Measurements from ENCODE around the gene EXOC2. TPM values are rescaled to one million over a fixed set of nuclear protein-coding genes. Genes with fewer than 3 reads are reported as not detected.

EXOC2 gene
- total and polyA plus RNA-seq, 8 donors: 2.5 to 10.3 (median 6.4) TPM

GRCh38 chr6:514396-514978 is 178.5 kb downstream of the EXOC2 start:
- ATAC-seq: no peak
- no peak overlapping the region for H3K4me3 ChIP-seq
- TF ChIP-seq, protein P1, sequence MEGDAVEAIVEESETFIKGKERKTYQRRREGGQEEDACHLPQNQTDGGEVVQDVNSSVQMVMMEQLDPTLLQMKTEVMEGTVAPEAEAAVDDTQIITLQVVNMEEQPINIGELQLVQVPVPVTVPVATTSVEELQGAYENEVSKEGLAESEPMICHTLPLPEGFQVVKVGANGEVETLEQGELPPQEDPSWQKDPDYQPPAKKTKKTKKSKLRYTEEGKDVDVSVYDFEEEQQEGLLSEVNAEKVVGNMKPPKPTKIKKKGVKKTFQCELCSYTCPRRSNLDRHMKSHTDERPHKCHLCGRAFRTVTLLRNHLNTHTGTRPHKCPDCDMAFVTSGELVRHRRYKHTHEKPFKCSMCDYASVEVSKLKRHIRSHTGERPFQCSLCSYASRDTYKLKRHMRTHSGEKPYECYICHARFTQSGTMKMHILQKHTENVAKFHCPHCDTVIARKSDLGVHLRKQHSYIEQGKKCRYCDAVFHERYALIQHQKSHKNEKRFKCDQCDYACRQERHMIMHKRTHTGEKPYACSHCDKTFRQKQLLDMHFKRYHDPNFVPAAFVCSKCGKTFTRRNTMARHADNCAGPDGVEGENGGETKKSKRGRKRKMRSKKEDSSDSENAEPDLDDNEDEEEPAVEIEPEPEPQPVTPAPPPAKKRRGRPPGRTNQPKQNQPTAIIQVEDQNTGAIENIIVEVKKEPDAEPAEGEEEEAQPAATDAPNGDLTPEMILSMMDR (IDR thresholded peaks at IDR 0.05): no peak
- H3K27me3 ChIP-seq: no peaks in the 10 kb centered on the region
- H3K27ac ChIP-seq: no peak overlapping the region
- no peaks in the 10 kb centered on the region for H3K4me1 ChIP-seq
- FAIRE-seq: no peak
- no peaks in the 10 kb centered on the region for H3K36me3 ChIP-seq
- H3K9me3 ChIP-seq: no peaks in the 10 kb centered on the region
- no peak for DNase-seq
- intact Hi-C loops (cut with DNase I): no loop called here
- whole genome bisulfite sequencing, 2 donors: 94 to 95% methylated on average over 12 of the region's 12 CpGs

DNA sequence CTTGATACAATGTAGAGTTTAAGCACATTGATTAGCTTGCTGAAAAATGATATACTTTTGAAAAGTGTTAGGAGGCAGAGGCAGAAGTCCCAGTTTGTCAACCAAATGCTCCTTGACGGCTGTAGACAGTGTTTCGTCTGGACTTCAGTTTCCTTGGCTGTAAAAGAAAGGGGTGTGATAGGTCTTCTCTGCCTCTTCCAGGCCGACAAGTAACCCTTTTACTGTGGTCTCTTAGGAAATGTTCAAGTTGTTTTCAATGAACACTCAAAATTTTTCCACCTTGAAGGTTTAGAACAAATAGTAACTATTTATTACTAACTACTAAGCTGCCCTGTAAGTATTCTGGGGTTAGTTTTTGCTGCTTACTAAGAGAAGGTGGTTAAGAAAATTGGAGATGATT is 179.0 kb downstream of the EXOC2 start:
- H3K36me3 ChIP-seq: no peaks in the 10 kb centered on the region
- TF ChIP-seq, protein P1 (IDR thresholded peaks at IDR 0.05): no peak
- DNase-seq (no peak), FAIRE-seq (no peak), ATAC-seq (no peak)
- H3K4me1 ChIP-seq: no peaks in the 10 kb centered on the region
- H3K27ac ChIP-seq: no peak overlapping the region
- H3K27me3 ChIP-seq: no peaks in the 10 kb centered on the region
- no peak overlapping the region for H3K4me3 ChIP-seq
- 94 to 99% methylated on average over 3 of the region's 3 CpGs for WGBS, 2 donors
- intact Hi-C loops (cut with DNase I): no loop called here
- H3K9me3 ChIP-seq: no peaks in the 10 kb centered on the region

DNA sequence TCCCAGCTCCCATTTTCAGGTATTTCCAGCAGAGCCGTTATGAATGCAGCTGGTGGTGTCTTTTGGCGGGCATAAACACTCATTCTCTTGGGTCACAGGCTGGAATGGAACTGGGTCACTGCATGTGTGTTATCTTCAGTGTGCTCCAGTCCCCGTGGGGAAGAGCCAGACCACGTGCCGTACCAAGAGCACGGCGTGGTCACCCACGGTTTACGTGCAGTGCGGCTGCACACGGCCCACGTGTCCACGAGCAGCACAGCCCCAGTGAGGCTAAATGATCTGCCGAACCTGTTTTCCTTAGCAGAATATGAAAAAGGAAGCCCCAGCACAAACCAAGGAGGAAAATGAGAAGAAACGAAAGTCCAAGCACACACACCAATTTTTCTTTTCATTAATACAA is 179.9 kb downstream of the EXOC2 start:
- Histone ChIP-seq H3K36me3 (no peaks in the 10 kb centered on the region), H3K9me3 (no peaks in the 10 kb centered on the region), H3K27ac (no peak overlapping the region), H3K27me3 (no peaks in the 10 kb centered on the region), H3K4me1 (no peaks in the 10 kb centered on the region), H3K4me3 (no peak overlapping the region)
- WGBS, 2 donors: 96 to 98% methylated on average over 15 of the region's 15 CpGs
- ATAC-seq (no peak), DNase-seq (no peak), FAIRE-seq (no peak)
- intact Hi-C loops (cut with DNase I): no loop called here
- TF ChIP-seq, protein P1 (IDR thresholded peaks at IDR 0.05): no peak

- no peaks in the 10 kb centered on the region for H3K9me3 ChIP-seq
- H3K36me3 ChIP-seq: no peaks in the 10 kb centered on the region
- intact Hi-C loops (cut with DNase I): no loop called here
- no peak overlapping the region for H3K27ac ChIP-seq
- WGBS, 2 donors: 93 to 98% methylated on average over 12 of the region's 12 CpGs
- ATAC-seq: no peak
- H3K4me1 ChIP-seq: no peaks in the 10 kb centered on the region
- H3K4me3 ChIP-seq: no peak overlapping the region
- no peaks in the 10 kb centered on the region for H3K27me3 ChIP-seq
- TF ChIP-seq, protein P1 (IDR thresholded peaks at IDR 0.05): no peak
- DNase-seq: no peak
- no peak for FAIRE-seq
Observed at GRCh38 chr6:511488-512137, 181.3 kb downstream of the EXOC2 start.

GRCh38 chr6:509676-510075 is 183.3 kb downstream of the EXOC2 start:
- no peaks in the 10 kb centered on the region for H3K27me3 ChIP-seq
- no peak overlapping the region for H3K4me3 ChIP-seq
- whole genome bisulfite sequencing, 2 donors: 91 to 93% methylated on average over 4 of the region's 4 CpGs
- H3K27ac ChIP-seq: no peak overlapping the region
- FAIRE-seq (no peak), DNase-seq (no peak), ATAC-seq (no peak)
- intact Hi-C loops (cut with DNase I): no loop called here
- TF ChIP-seq, protein P1 (IDR thresholded peaks at IDR 0.05): no peak
- H3K4me1 ChIP-seq: no peaks in the 10 kb centered on the region
- H3K9me3 ChIP-seq: no peaks in the 10 kb centered on the region
- no peaks in the 10 kb centered on the region for H3K36me3 ChIP-seq

All from pancreas (tissue), 10 donors.